Neural progenitor cell (in vitro differentiated cells): ENCODE data around the gene CACNA1C. TPM values are rescaled to one million over a fixed set of nuclear protein-coding genes. Genes with fewer than 3 reads are reported as not detected.

Source experiments
- DNase-seq: peaks from one replicate; pipeline ENCODE4 v3.0.0-alpha.2; 2016; ENCODE audit warnings: low spot score
- H2AFZ ChIP-seq: fragments of 200-600 bp; sonication (generic); replicated peaks from 2 replicates; pipeline ENCODE4 v1.6.1; 2016; ENCODE audit warnings: antibody characterized with exemption
- H3F3A ChIP-seq: fragments of 200-600 bp; sonication (generic); 2 replicates; pipeline ENCODE4 v1.6.1; 2016; ENCODE audit warnings: antibody characterized with exemption, low read depth
- H3K27ac ChIP-seq: fragments of 200-600 bp; sonication (generic); 2 replicates; pipeline ENCODE4 v1.5.1; 2016; ENCODE audit warnings: mild to moderate bottlenecking
- H3K27me3 ChIP-seq: fragments of 200-600 bp; sonication (generic); 2 replicates; pipeline ENCODE4 v1.6.1; 2016; ENCODE audit warnings: mild to moderate bottlenecking, moderate library complexity
- H3K36me3 ChIP-seq: fragments of 200-600 bp; sonication (generic); 2 replicates; pipeline ENCODE4 v1.5.1; 2016
- H3K4me1 ChIP-seq: fragments of 200-600 bp; sonication (generic); 2 replicates; pipeline ENCODE4 v1.6.1; 2016; ENCODE audit warnings: mixed run types
- H3K4me2 ChIP-seq: fragments of 200-600 bp; sonication (generic); 2 replicates; pipeline ENCODE4 v1.6.1; 2016
- H3K4me3 ChIP-seq: fragments of 200-600 bp; sonication (generic); 2 replicates; pipeline ENCODE4 v1.5.1; 2016
- H3K79me2 ChIP-seq: fragments of 200-600 bp; sonication (generic); 2 replicates; pipeline ENCODE4 v1.6.1; 2016; ENCODE audit warnings: low read depth
- H3K9ac ChIP-seq: fragments of 200-600 bp; sonication (generic); 2 replicates; pipeline ENCODE4 v1.6.1; 2016
- H3K9me3 ChIP-seq: fragments of 200-600 bp; sonication (generic); 2 replicates; pipeline ENCODE4 v1.5.1; 2016; ENCODE audit warnings: low read depth
- H4K20me1 ChIP-seq: fragments of 200-600 bp; sonication (generic); 2 replicates; pipeline ENCODE4 v1.6.1; 2016; ENCODE audit warnings: low read depth
- H3K27ac Mint-ChIP-seq: 3 replicates; pipeline ENCODE4 v1.8.0; 2021; ENCODE audit warnings: mixed read lengths
- H3K27me3 Mint-ChIP-seq: 2 replicates; pipeline ENCODE4 v1.8.0; 2022; ENCODE audit warnings: low read depth, mild to moderate bottlenecking, inconsistent platforms, moderate library complexity, mixed read lengths; ENCODE audit not compliant: insufficient read depth
- H3K36me3 Mint-ChIP-seq: 3 replicates; pipeline ENCODE4 v1.8.0; 2021; ENCODE audit warnings: mixed read lengths
- H3K4me1 Mint-ChIP-seq: 3 replicates; pipeline ENCODE4 v1.8.0; 2021; ENCODE audit warnings: mixed read lengths
- H3K4me3 Mint-ChIP-seq: 3 replicates; pipeline ENCODE4 v1.8.0; 2021; ENCODE audit warnings: mild to moderate bottlenecking, moderate library complexity, mixed read lengths
- H3K9me3 Mint-ChIP-seq: 3 replicates; pipeline ENCODE4 v1.8.0; 2020; ENCODE audit warnings: mixed read lengths
- CTCF ChIP-seq: fragments of 200-600 bp; sonication (generic); IDR thresholded peaks from 2 replicates; pipeline ENCODE4 v1.5.1; 2017; ENCODE audit warnings: antibody characterized with exemption, mild to moderate bottlenecking
- EZH2 ChIP-seq: fragments of 200-600 bp; sonication (generic); IDR thresholded peaks from 2 replicates; pipeline ENCODE4 v1.6.1; 2017; ENCODE audit warnings: antibody characterized with exemption, mild to moderate bottlenecking, moderate library complexity
- EZH2phosphoT487 ChIP-seq: fragments of 200-600 bp; sonication (generic); IDR thresholded peaks from 2 replicates; pipeline ENCODE4 v1.6.1; 2017; ENCODE audit warnings: antibody characterized with exemption
- total RNA-seq: library from RNA; depleted of rRNA; stranded (reverse); fragments of >200 nt; gene quantifications from 2 replicates; pipeline ENCODE4 v1.2.3, GENCODE V29; 2015; ENCODE audit warnings: low replicate concordance

The CACNA1C gene
- total RNA-seq, 1 donor from 2014 or later: 2.7 TPM

- Histone ChIP-seq H3K9me3 (no peaks in the 10 kb centered on the region), H3K4me2 (no peak overlapping the region), H4K20me1 (no peaks in the 10 kb centered on the region), H3K4me1 (peaks cover 5% of the 10 kb centered on the region), H3K27ac (no peak overlapping the region), H3K4me3 (no peak overlapping the region), H3F3A (no peaks in the 10 kb centered on the region), H3K9ac (no peak overlapping the region), H3K79me2 (no peaks in the 10 kb centered on the region), H2AFZ (no peak overlapping the region), H3K36me3 (no peaks in the 10 kb centered on the region), H3K27me3 (no peaks in the 10 kb centered on the region)
- Mint-ChIP-seq H3K27me3 (peaks cover 2% of the 10 kb centered on the region), H3K4me1 (peaks cover 11% of the 10 kb centered on the region), H3K4me3 (no peak overlapping the region), H3K27ac (no peak overlapping the region), H3K9me3 (no peaks in the 10 kb centered on the region), H3K36me3 (no peaks in the 10 kb centered on the region)
- TF ChIP-seq CTCF (no peak), EZH2 (no peak), EZH2phosphoT487 (no peak)
- DNase-seq: no peak
Measured at GRCh38 chr12:2179058-2179457, 126.3 kb downstream of the CACNA1C start.

- DNase-seq: no peak
- no peaks in the 10 kb centered on the region for H3K36me3 Mint-ChIP-seq
- H3K4me1 Mint-ChIP-seq: peaks cover 15% of the 10 kb centered on the region
- H2AFZ ChIP-seq: no peak overlapping the region
- no peaks in the 10 kb centered on the region for H3K9me3 ChIP-seq
- no peak overlapping the region for H3K9ac ChIP-seq
- no peak overlapping the region for H3K27ac Mint-ChIP-seq
- no peak overlapping the region for H3K4me3 Mint-ChIP-seq
- no peaks in the 10 kb centered on the region for H4K20me1 ChIP-seq
- H3K9me3 Mint-ChIP-seq: no peaks in the 10 kb centered on the region
- H3K4me3 ChIP-seq: no peak overlapping the region
- no peaks in the 10 kb centered on the region for H3F3A ChIP-seq
- no peak for TF ChIP-seq CTCF
- TF ChIP-seq EZH2phosphoT487: no peak
- no peak for TF ChIP-seq EZH2
- H3K4me1 ChIP-seq: peaks cover 5% of the 10 kb centered on the region
- H3K27me3 Mint-ChIP-seq: peaks cover 2% of the 10 kb centered on the region
- H3K79me2 ChIP-seq: no peaks in the 10 kb centered on the region
- no peaks in the 10 kb centered on the region for H3K27me3 ChIP-seq
- H3K36me3 ChIP-seq: no peaks in the 10 kb centered on the region
- H3K4me2 ChIP-seq: no peak overlapping the region
- H3K27ac ChIP-seq: no peak overlapping the region
Measured at GRCh38 chr12:2179953-2180736, 127.4 kb downstream of the CACNA1C start.

- no peak overlapping the region for H3K4me3 Mint-ChIP-seq
- no peak overlapping the region for H3K4me3 ChIP-seq
- no peaks in the 10 kb centered on the region for H3K36me3 Mint-ChIP-seq
- DNase-seq: no peak
- TF ChIP-seq CTCF (no peak), EZH2 (no peak), EZH2phosphoT487 (no peak)
- H2AFZ ChIP-seq: no peak overlapping the region
- H3K4me1 Mint-ChIP-seq: peaks cover 14% of the 10 kb centered on the region
- H3K9me3 Mint-ChIP-seq: no peaks in the 10 kb centered on the region
- H3K9ac ChIP-seq: no peak overlapping the region
- H3K4me1 ChIP-seq: peaks cover 5% of the 10 kb centered on the region
- no peak overlapping the region for H3K4me2 ChIP-seq
- H3F3A ChIP-seq: no peaks in the 10 kb centered on the region
- no peaks in the 10 kb centered on the region for H3K27me3 ChIP-seq
- no peak overlapping the region for H3K27ac ChIP-seq
- peaks cover 2% of the 10 kb centered on the region for H3K27me3 Mint-ChIP-seq
- H3K9me3 ChIP-seq: no peaks in the 10 kb centered on the region
- H3K27ac Mint-ChIP-seq: no peak overlapping the region
- H4K20me1 ChIP-seq: no peaks in the 10 kb centered on the region
- no peaks in the 10 kb centered on the region for H3K79me2 ChIP-seq
- H3K36me3 ChIP-seq: no peaks in the 10 kb centered on the region
Measured at GRCh38 chr12:2180737-2181082, 127.9 kb downstream of the CACNA1C start.
